ENCODE measurements around the gene TGIF1.

The TGIF1 gene

GRCh38 chr18:3440341-3440740 is 9.6 kb upstream of the TGIF1 start:
- DNase-seq = no peak

GRCh38 chr18:3441290-3441689 is 8.7 kb upstream of the TGIF1 start:
- no peak for DNase-seq

- no peak for DNase-seq
Measured at GRCh38 chr18:3442919-3443318, 7.1 kb upstream of the TGIF1 start.

DNA sequence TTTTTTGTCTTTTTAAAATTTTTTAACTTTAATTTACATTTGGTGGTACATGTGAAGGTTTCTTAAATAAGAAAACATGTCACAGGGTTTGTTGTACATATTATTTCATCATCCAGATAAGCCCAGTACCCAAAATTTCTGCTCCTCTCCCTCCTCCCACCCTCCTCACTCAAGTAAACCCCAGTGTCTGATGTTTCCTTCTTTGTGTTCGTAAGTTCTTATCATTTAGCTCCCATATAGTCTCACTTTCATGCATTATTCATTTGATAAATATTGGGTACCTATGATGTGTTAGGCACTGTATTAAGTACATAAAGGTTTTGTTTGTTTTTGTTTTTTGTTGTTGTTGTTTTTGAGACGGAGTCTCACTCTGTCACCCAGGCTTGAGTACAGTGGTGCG is 5.7 kb upstream of the TGIF1 start:
- no peak for DNase-seq

- DNase-seq = no peak
Measured at GRCh38 chr18:3444954-3445353, 5.0 kb upstream of the TGIF1 start.

- peak; percentile 65 for DNase-seq
Measured at GRCh38 chr18:3447068-3447894, 2.7 kb upstream of the TGIF1 start.

GRCh38 chr18:3447895-3448837 is 1.8 kb upstream of the TGIF1 start:
- peak; percentile 90 for DNase-seq

- peak; percentile 61 for DNase-seq
Measured at GRCh38 chr18:3448838-3449511, 997 bp upstream of the TGIF1 start.

- peak; percentile 87 for DNase-seq
Measured at GRCh38 chr18:3449512-3450011, 410 bp upstream of the TGIF1 start.

DNA sequence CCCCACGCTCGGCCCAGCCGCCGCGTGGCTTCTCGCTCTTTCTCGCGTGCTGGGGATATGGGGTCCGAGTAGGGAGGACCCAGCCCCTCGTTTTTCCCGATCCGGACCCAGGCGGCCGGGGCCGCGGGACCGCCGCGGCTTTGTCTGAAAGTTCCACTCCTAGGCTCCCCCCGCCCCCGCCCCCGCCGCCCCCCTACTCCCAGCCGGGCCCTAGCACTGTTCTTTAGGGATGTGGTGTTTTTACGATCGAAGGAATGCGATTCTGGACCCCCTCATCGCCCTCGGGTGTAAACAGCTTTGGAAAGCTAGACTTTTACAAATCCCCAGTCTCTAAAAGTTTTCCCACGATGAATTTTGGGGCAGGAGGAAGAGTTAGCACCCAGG is 819 bp downstream of the TGIF1 start:
- no peak for DNase-seq

DNA sequence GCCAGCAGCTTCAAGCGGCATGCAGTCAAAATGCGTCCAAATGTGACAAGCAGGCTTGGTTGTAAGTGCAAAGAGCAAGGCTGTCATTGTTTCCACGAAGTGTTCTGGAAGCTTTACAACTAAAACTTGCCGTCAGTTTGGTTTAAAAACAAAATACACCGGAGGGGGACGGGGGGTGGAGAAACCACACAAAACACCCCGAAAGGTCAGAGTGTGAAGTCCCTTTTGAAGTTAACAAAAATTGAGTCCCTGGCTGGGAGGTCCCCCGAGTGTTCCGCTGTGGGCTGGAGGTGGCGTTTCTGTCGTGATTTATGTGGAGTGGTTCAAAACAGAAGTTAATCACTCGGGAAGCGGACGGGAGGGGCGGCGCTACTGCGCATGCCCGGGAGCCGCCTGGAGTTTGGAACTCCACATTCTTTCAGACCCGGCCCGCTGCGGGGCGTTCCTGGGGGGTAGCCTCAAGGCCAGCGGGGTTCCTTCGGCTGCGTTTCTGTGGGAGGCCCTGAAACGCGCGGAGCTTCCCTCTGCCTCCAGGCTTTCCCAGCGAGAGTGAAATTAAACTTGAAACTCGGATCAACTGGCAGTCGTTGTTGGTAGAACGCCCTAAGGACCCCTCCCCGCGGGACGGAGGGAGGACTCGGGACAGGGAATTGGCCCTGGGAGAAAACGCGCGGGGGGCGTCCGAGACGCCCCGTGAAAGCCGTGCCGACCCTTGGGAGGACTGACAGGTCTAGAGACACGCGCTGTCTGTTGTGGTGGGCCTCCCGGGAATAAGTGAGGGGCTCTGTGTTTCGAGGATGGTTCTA is 1.4 kb downstream of the TGIF1 start:
- DNase-seq = peak; percentile 92

GRCh38 chr18:3451989-3452749 is 2.2 kb downstream of the TGIF1 start:
- DNase-seq = peak; percentile 66

DNA sequence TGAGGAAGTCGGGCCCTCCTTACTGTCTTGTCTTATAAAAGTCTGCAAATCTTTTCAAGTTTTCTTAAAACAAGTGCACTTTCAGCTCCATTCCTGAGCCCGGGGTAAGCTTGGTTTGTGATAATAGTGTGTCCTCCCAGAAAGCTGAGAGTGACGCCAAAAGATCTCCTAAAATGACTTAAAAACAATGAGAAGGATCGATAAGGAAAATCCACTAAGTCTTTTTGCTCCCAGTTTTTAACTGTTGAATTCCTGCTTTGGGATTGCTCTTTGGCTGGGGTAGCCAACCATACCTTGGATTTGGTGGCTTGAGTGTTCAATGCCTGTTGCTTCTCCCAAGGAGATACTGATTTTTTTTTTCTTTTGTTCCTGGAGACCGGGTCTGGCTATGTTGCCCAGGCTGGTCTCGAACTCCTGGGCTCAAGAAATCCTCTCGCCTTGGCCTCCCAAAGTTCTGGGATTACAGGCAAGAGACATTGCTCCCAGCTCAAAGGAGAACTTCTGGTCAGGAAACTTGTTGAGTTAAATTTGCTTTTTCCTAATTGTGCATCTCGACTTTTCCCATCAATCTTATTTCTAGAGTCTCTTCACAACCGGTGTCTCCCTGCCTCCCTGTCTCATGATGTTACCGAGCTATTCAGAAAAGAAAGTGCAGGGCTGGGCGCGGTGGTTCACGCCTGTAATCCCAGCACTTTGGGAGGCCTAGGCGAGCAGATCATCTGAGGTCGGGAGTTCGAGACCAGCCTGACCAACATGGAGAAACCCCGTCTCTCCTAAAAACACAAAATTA is 3.0 kb downstream of the TGIF1 start:
- peak; percentile 58 for DNase-seq

DNA sequence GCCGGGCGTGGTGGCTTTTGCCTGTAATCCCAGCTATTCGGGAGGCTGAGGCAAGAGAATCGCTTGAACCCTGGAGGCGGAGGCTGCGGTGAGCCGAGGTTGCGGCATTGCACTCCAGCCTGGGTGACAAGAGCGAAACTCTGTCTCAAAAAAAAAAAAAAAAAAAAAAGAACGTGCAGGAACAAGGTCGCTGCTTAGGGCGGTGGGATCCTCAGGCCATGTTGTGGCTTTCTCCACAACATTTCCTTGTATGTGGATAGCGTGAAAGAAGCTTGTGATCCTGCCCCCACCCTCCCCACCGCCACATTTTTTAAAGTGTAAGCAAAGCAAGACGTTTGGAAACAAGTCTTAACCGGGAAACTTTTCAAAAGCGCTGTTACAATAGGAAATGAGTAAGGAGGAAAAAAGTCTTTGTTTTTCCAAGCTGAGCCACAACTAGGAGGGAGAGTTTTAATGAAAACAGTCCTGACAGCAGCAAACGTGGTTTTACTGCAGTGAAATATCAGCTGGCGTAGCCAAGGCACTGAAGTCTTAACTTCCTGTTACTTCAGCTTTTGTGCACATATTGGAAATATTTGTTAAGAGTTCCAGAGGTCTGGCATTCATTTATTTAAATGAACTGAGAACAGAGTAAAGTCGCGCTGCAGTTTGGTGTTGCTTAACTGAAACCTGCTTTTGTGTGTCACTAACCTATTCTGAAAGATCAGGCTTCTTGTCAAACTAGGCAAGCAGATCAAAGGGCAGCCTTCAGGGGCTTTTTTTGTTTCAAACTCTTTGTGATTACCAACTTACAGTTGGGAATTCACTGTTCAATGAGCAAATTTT is 3.8 kb downstream of the TGIF1 start:
- no peak for DNase-seq

GRCh38 chr18:3454365-3455089 is 4.6 kb downstream of the TGIF1 start:
- no peak for DNase-seq

- no peak for DNase-seq
Measured at GRCh38 chr18:3455090-3455635, 5.2 kb downstream of the TGIF1 start.

- no peak for DNase-seq
Measured at GRCh38 chr18:3455907-3456685, 6.1 kb downstream of the TGIF1 start.

DNA sequence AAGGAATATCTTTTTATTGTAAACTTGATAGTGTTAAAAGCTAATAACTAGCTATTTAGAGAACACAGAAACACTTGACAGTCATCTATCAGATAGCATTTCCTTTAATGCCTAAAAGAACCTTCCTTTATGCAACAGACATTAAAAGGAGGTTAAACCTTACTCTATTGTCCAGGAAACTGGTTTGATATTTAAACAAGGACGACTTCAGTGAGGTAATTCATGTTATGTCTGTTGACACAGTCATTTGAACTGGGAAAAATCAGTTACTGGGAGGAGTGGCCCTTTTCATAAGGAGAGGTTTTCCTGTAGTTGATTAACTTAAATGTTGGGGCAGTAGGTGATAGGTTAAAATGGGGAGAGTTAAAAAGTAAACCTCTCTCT is 6.7 kb downstream of the TGIF1 start:
- no peak for DNase-seq

Data from activated CD8-positive, alpha-beta memory T cell treated with anti-CD3 and anti-CD28 coated beads, Interleukin-2, amount 50 U/mL, for 48 hours (primary cell).